VCaP (cell line): Measurements from ENCODE around the gene PDXK.

Experiments
- H3K27ac ChIP-seq: fragments of 450-650 bp; 2 replicates; pipeline ENCODE4 v1.5.1; 2017
- CTCF ChIP-seq: fragments of 450-650 bp; conservative IDR thresholded peaks from 2 replicates; pipeline ENCODE4 v1.5.1; 2017; ENCODE audit warnings: mild to moderate bottlenecking, moderate library complexity

PDXK gene

GRCh38 chr21:43684424-43684823, 34.5 kb upstream of the PDXK start:
- TF ChIP-seq CTCF = no peak
- no peak overlapping the region for H3K27ac ChIP-seq

DNA sequence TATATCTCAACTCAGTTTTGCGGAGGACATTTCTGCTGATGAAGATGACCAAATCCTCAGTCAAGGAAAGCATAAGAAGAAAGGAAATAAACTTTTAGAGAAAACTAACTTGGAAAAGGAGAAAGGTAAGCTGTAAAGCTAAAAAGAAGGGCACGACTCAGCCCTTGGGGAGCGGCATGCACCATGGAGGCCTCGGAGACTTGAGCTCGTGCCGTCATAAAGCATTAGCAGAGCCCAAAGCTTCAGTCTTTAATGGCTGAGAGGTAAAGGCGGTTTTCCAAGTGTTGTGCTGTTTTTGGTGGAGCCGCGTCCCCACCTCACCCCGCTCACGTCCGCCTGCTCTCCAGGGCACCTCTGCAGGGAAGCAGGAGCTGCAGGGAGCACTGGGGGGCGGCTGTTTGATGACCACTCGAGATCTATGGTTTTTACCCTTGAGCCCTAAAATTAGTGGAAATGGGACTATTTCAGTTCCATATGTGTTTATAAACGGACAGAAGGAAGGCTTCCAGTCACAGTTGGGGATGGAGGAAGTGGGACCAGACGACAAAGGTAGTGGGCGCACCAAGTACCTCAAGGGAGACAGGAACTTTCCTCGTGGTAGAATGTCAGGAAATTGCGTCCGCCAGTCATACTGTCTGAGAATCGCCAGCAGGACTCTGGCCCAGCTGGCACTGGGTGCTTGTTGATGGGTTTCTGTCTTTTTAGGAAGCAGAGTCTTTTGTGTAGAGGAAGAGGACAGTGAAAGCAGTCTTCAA, 31.9 kb upstream of the PDXK start:
- H3K27ac ChIP-seq = no peak overlapping the region

GRCh38 chr21:43687566-43688399, 31.1 kb upstream of the PDXK start:
- no peak overlapping the region for H3K27ac ChIP-seq
- TF ChIP-seq CTCF = no peak

More for the DNA sequence above, 31.9 kb upstream of the PDXK start:
- no peak for TF ChIP-seq CTCF

GRCh38 chr21:43688906-43689305, 30.0 kb upstream of the PDXK start:
- TF ChIP-seq CTCF = no peak
- H3K27ac ChIP-seq = no peak overlapping the region

DNA sequence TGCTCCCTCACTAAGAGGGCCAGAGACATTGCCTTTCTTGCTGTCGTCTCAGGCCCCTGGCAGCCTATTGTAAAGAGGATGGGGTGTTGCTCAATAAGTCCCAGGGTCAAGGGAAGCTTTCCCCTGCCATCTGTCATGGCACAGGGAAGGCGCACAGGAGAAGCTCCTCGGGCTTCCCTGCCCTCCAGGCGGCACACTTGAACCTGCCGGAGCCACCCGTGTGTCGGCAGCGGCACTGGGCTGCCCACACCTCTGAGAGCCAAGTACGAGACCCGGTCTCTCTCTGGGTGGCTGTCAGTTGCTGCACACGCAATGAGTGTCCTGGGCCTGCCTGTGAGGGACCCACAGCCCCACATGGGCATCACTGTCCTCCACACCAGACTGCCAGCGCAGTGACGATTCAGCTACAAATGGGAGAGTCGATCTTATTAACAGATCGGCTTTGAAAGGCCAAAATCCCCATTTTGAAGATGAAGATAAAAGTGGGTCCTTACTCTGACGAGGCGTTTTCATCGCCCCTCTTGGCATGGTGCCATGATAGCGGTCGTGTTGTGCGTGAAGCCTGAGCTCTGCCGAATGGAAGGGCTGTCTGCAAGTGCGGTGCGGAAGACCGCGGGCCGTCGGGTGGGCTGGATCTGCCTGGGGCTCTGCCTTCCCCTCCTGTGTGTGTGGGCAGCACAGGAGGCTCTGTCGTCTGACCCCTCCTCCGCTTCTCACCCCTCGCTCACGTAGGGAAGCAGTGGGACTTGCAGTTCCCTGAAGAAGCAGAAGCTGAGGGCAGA, 29.2 kb upstream of the PDXK start:
- TF ChIP-seq CTCF = no peak
- H3K27ac ChIP-seq = no peak overlapping the region

- H3K27ac ChIP-seq = no peak overlapping the region
Measured at GRCh38 chr21:43690346-43690745, 28.6 kb upstream of the PDXK start.

More at GRCh38 chr21:43690346-43690745, 28.6 kb upstream of the PDXK start:
- no peak for TF ChIP-seq CTCF
